Fibroblast of pulmonary artery (primary cell): ENCODE results near the gene WBP11.
"Not testable (repeated sequence)": the region's sequence is repeated elsewhere in the genome, so short reads cannot be mapped to it uniquely, and the experiment has no call there.

ENCODE experiments used
- DNase-seq: peaks from one replicate; pipeline ENCODE4 v3.0.0-alpha.2; 2010; ENCODE audit warnings: low read depth
- H3K4me3 ChIP-seq: replicated peaks from 2 replicates; pipeline ENCODE4 v1.5.1; 2011; ENCODE audit warnings: low read depth, mild to moderate bottlenecking, control low read depth, low read length, moderate library complexity
- TF ChIP-seq, protein P1 (sequence below): IDR thresholded peaks from 2 replicates; pipeline ENCODE4 v1.5.1; 2011; ENCODE audit warnings: mild to moderate bottlenecking, control low read depth, low read length, inconsistent platforms; ENCODE audit errors: missing control alignments

WBP11 gene

DNA sequence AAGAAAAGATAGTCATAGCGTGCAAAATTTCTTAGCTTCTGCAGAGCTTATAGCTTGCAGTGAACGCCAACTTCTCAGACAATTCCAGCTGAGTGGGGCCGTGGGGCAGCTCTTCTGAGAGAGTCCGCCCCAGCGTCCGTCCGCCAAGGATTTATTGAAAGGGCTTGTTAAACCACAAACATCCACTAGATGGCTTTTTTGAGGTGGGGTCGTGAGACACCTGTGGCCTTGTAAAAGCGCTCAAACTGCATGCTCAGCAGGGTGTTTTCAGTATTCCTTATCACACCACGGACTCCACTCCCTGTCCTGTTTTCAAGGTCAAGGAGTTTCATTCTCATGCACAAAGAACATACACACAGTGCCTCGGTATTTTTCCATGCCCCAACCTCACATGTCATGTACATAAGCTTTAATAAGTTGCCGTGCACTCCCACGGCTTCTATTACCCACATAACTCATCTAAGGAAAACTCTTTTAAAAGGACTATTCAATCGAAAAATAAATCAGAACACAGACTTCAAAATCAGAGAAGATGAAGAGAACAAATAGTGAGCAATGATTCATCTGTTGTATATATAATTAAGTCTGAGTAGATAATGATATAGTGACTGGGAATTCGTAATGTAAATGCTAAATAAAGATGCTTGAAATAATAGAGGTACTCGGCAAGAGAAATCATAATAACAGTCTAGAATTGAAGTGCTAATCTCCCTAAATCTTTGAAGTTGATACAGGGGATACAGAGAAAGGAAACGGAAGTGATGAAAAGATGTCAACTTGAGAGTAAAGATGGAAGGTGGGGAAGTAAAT, 46.7 kb downstream of the WBP11 start:
- DNase-seq = peak; percentile 20
- TF ChIP-seq, protein P1, sequence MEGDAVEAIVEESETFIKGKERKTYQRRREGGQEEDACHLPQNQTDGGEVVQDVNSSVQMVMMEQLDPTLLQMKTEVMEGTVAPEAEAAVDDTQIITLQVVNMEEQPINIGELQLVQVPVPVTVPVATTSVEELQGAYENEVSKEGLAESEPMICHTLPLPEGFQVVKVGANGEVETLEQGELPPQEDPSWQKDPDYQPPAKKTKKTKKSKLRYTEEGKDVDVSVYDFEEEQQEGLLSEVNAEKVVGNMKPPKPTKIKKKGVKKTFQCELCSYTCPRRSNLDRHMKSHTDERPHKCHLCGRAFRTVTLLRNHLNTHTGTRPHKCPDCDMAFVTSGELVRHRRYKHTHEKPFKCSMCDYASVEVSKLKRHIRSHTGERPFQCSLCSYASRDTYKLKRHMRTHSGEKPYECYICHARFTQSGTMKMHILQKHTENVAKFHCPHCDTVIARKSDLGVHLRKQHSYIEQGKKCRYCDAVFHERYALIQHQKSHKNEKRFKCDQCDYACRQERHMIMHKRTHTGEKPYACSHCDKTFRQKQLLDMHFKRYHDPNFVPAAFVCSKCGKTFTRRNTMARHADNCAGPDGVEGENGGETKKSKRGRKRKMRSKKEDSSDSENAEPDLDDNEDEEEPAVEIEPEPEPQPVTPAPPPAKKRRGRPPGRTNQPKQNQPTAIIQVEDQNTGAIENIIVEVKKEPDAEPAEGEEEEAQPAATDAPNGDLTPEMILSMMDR = peak; percentile 34
- H3K4me3 ChIP-seq = no peak overlapping the region

DNA sequence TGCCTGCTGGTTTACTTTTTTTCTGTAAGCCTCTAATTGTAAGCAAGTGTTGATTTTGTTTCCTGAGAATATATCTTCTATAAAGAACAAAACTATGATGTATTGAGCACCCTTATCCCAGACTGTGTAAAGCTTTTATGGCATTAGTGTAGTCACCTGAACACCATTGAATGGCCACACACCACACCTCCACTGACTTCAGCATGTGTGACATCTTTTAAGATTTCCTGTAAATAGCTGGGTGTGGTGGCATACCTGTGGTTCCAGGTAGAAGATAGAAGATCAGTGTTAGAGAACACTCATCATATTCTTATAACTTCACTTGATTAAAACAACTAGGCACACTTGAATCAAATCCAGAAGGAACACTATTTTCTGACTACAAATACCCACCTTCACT, 51.3 kb downstream of the WBP11 start:
- H3K4me3 ChIP-seq = no peak overlapping the region
- no peak for DNase-seq
- TF ChIP-seq, protein P1 = no peak

DNA sequence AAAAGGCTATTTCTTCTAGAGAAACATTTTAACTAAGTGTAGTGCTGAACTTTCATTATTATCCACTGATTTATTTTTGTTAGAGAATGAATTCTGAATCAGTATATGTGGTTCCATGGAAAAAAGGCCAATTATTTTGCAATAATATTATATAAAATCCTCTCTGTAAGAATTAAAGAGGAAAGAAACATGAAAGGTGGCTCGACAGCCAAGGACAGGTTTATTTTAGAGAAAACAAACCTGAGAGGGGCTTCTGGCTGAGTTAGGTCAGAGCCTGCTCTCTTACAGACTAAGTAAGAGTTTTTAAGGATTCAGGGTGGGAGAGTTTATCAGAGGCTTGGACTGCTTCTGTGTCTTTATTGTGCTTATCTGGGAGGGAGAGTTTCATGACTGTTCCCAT, 60.2 kb downstream of the WBP11 start:
- TF ChIP-seq, protein P1 = no peak
- H3K4me3 ChIP-seq = no peak overlapping the region
- DNase-seq = no peak

DNA sequence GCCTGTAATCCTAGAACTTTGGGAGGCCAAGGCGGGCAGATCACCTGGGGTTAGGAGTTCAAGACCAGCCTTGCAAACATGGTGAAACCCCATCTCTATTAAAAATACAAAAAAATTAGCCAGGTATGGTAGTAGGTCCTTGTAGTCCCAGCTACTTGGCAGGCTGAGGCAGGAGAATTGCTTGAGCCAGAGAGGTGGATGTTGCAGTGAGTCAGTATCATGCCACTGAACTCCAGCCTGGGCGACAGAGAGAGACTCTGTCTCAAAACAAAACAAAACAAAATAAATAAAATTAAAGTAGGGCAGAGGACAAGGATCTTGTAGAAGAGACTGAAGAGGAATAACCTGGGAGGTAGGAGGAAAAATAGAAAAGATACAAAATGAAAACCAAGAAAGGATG, 61.3 kb downstream of the WBP11 start:
- DNase-seq = no peak
- no peak overlapping the region for H3K4me3 ChIP-seq
- TF ChIP-seq, protein P1 = no peak

DNA sequence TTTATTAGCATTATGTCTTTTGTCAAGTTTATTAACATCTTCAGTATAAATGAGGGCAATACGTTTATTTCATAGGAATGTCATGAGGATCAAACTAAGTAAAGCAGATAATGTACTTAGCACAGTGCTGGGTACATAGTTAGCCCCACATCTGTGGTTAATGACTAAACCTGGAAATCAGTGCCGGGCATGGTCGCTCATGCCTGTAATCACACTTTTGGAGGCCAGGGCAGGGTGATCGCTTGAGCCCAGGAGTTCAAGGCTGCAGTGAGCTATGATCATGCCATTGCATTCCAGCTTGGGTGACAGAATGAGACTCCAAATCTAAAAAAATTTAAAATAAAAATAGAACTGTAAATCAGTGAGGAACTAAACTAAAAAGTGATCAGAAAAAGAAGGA, 62.1 kb downstream of the WBP11 start:
- DNase-seq = no peak
- no peak overlapping the region for H3K4me3 ChIP-seq
- TF ChIP-seq, protein P1 = no peak

DNA sequence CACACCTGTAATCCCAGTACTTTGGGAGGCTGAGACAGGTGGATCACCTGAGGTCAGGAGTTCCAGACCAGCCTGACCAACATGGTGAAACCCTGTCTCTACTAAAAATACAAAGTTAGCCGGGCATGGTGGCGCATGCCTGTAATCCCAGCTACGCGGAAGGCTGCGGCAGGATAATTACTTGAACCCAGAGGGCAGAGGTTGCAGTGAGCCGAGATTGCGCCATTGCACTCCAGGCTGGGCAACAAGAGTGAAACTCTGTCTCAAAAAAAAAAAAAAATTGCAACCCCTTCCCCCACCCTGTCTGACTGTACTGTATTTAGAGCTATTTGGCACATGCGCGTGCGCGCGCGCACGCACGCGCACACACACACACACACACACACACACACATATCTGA, 66.8 kb downstream of the WBP11 start:
- DNase-seq, H3K4me3 ChIP-seq: not testable (repeated sequence)
